HG03039 (cell line): ENCODE data around the gene GCNT4.
"Not testable (repeated sequence)": the region's sequence is repeated elsewhere in the genome, so short reads cannot be mapped to it uniquely, and the experiment has no call there.

ENCODE experiments used
- ATAC-seq: cut with Tn5 transposase; IDR thresholded peaks from one replicate; pipeline ENCODE4 v1.9.1; 2021; ENCODE audit warnings: mild to moderate bottlenecking, moderate library complexity; ENCODE audit not compliant: unreplicated experiment

The GCNT4 gene, protein sequence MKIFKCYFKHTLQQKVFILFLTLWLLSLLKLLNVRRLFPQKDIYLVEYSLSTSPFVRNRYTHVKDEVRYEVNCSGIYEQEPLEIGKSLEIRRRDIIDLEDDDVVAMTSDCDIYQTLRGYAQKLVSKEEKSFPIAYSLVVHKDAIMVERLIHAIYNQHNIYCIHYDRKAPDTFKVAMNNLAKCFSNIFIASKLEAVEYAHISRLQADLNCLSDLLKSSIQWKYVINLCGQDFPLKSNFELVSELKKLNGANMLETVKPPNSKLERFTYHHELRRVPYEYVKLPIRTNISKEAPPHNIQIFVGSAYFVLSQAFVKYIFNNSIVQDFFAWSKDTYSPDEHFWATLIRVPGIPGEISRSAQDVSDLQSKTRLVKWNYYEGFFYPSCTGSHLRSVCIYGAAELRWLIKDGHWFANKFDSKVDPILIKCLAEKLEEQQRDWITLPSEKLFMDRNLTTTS

GRCh38 chr5:75052192-75053053 lies at the start of gene GCNT4:
TSS of gene GCNT4 (minus strand) at chr5:75052558. CDS start at chr5:75030037, 22,521 bp downstream.
- no peak for ATAC-seq

GRCh38 chr5:75095956-75096355 lies 43.6 kb upstream of the GCNT4 start:
- ATAC-seq: not testable (repeated sequence)

DNA sequence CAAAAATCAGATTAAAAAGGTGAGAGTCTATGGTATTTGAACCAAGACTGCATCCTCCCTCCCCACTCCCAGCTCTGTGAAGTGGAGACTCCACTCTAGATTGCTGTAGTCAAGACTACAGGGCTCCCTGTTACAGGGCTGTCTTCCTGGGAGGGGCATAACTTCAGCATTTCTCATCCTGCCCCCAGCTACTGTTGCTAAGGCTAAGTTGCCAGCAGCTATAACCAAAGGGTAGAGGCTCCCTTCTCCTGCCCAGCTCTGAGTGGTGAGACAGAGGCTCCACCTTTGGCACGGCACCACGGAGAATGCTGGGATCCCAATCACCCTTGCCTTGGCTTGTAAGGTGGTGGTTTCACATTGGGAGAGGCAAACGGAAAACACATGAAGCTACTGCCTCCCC lies 39.2 kb upstream of the GCNT4 start:
- no peak for ATAC-seq

- ATAC-seq: no peak
Observed at GRCh38 chr5:75089662-75090061, 37.3 kb upstream of the GCNT4 start.

DNA sequence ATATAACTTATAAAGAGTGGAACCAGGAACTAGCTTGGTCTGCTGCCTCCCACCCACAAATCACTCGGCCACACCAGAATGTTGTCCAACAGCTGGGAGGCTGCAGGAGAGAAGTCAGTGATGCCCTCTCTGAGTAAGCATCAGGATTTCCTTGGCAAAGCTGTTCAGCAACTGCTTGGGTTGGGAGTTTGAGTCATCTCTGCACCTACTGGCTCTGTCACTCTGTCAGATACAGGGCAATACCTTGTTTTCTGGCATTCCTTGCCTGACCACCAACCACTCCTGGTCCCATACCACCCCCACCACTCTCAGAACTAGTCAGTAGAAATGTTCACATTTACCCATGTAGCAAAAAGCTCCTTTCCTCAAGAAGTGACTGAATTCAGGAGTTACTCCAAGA lies 36.8 kb upstream of the GCNT4 start:
- no peak for ATAC-seq

- no peak for ATAC-seq
Observed at GRCh38 chr5:75088648-75089047, 36.3 kb upstream of the GCNT4 start.

- ATAC-seq: no peak
Observed at GRCh38 chr5:75081510-75081909, 29.2 kb upstream of the GCNT4 start.

- ATAC-seq: not testable (repeated sequence)
Observed at GRCh38 chr5:75079346-75079745, 27.0 kb upstream of the GCNT4 start.

GRCh38 chr5:75078027-75078426 lies 25.7 kb upstream of the GCNT4 start:
- no peak for ATAC-seq

DNA sequence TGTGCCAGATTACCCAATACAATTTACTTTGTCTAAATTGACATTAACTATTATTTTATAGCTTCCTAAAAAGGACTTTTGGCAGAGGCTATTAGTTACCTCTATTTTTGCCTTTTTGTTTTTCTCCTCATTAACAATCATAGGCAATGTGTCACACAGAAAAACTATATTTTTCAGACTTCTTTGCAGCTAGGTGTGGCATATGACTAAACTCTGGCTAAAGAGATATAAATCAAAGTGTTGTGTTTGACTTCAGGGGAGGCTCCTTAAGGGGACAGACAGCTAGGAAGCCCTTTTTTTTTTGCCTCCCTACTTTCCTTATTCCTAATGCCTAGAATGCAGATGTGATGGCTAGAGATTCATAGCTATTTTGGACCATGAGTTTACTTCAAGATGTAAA lies 19.7 kb upstream of the GCNT4 start:
- ATAC-seq: no peak

DNA sequence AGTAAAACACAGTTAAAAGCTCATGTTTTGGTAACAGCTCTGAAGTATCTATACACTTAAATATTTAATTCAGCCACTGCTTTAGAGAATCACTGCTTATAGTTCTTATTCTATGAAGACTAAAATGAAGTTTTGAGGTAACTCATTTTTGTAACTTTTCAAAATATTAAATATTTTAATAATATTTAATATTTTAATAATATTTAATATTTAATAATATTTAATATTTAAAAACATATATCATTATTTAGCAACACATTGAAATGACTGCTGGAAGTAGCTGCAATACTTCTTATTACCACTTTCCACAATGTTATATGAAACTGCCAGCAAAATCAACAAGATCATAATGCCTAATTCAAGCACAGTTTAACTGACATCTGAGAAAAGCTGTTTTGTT lies 18.7 kb upstream of the GCNT4 start:
- no peak for ATAC-seq

DNA sequence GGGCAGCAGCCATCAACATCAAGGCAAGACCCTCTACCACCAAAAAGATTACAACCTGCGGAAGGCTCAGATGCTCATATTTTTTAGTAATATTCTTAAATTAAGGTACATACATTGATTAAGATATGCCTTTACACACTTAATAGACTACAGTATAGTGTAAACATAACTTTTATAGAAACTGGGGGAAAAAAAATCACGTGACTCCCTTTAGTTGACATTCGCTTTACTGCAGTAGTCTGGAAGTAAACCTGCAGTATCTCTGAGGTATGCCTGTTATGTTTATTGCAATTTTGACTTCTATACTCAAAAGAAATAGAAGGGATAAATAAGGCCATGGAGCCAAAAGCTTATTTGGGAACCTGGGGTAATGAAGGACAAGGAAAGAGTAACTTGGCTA lies 15.1 kb upstream of the GCNT4 start:
- ATAC-seq: no peak

GRCh38 chr5:75062925-75063531 lies 10.7 kb upstream of the GCNT4 start:
- no peak for ATAC-seq

DNA sequence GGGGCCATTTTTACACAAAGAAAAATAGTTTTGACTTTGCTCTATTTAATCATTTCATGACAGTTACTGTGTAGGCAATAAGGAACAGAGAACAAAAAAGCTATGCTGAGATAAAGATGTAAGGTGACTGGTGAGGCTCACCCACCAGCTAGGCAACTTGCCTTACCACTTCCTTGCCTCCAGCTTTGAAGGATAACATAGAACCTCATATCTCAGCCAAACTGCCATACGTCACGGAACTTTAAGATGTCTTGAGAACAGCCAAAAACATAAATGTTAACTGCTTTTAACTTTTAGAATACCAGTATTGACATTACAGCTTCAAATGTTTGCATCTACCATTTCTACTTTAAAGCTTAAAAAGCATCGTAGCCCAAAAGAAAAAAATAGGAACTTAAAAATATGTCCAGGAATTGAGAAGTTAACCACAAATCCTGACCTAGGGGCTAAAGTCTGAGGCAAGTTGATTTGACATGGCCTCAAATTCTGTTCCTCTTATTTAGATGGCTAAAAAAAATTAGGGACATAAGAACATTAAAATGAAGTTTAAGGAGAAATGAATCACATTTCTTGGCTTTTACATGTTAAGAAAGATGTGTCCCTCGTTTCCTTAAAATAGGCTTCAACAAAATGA lies 7.7 kb upstream of the GCNT4 start:
- ATAC-seq: no peak

DNA sequence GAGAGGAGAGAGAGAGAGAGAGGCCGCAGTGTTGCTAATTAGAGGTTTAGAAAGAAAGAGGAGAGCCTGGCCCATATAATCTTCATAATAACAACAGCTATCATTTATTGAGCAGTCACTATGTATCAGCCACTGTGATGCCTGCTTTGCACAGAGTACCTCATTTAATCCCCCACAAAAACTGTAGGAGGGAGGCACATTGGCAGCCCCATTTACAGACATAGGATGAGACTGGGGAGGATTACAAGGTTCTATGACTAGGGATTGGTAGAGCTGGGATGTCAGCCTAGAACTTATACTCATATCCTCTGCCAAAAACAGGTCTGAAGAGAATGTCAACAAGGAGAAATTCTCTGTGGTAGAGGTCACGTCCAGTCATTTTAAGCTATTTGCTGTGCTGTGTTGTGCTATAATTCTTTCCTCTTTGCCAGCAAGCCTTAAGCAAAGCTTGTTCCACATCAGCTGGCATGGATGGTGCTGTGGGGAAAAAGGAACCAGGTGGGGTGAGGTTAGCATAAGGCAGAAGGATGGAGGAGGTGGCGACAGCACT lies 6.7 kb upstream of the GCNT4 start:
- ATAC-seq: no peak

DNA sequence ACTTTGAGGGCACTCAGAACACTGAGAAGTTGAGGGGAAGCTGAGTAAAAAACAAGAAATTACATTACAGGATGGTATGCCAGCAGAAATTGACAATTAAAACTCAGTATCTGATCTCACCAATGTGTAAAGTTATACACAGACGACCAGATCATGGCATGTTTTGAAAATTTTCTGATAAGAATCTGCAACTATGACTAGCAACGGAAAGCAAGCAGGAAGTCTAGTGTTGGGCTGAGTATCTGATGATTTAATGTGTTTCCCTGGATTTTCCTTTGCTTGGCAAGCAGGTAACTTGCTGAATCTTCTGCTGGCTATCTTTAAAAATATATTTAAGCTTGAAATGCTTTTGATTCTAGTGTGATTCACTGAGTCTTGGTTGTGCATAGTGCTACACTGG lies 5.2 kb upstream of the GCNT4 start:
- ATAC-seq: no peak

GRCh38 chr5:75055727-75056144 lies 3.4 kb upstream of the GCNT4 start:
- no peak for ATAC-seq

DNA sequence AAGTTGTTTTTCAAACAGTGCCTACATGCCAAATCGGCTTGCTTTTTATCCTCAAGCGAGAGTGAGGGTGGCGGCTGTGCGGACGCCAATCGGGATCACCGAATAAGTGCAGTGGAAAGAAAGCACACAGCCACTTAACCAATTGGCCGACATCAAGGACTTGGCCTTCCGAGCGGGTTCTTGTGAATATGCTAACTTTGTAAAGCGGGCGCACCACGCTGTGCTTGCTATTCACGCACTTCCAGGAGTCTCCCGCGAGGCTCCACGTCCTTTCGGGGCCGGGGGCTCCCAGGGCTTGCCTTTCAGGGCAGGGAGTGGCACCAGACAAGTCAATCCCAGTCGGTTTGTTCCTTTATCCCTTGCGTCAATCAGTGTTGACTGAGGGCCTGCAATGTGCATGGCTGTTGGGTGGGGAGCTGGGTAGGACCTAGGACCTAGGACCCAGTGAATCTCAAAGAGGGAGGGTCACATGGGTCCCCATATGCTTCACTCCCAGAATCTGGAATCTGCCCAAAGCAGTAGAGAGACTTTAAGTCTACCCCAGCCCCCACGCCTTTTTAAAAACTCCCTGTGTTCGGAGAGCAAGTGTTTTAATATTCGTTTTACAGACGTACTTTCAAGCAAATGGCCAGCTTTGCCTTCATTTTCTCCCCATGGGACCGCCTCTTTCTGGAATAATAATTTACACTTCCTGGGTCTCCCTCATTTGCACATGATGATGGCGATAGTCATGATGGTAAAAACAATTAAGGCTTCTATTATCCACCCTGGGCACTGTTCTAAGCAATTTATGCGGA lies 2.0 kb upstream of the GCNT4 start:
- no peak for ATAC-seq

GRCh38 chr5:75053304-75054133 lies 1.2 kb upstream of the GCNT4 start:
- no peak for ATAC-seq
